Mucosa of descending colon (tissue), 3 donors: ENCODE results near the gene RGS21. TPM values are rescaled to one million over a fixed set of nuclear protein-coding genes. Genes with fewer than 3 reads are reported as not detected.

Experiments used
- ATAC-seq: fragments of 200-7000 bp; cut with Tn5 transposase; one replicate; pipeline ENCODE4 v1.9.1; 2020; ENCODE audit warnings: mild to moderate bottlenecking, moderate library complexity
- DNase-seq, 3 donors: peaks; one replicate each; pipeline ENCODE4 v3.0.0-alpha.2; 2020
- H3K36me3 ChIP-seq: fragments of 200-600 bp; one replicate; pipeline ENCODE4 v1.8.0; 2021; ENCODE audit warnings: low read depth, mild to moderate bottlenecking
- H3K4me1 ChIP-seq: fragments of 200-600 bp; one replicate; pipeline ENCODE4 v1.8.0; 2021; ENCODE audit warnings: low read depth, mild to moderate bottlenecking
- H3K4me3 ChIP-seq: fragments of 200-600 bp; one replicate; pipeline ENCODE4 v1.8.0; 2021; ENCODE audit warnings: mild to moderate bottlenecking
- H3K9me3 ChIP-seq: fragments of 200-600 bp; one replicate; pipeline ENCODE4 v1.8.0; 2021; ENCODE audit warnings: mild to moderate bottlenecking
- CTCF ChIP-seq: fragments of 200-600 bp; IDR thresholded peaks from one replicate; pipeline ENCODE4 v1.8.0; 2022; ENCODE audit warnings: antibody characterized with exemption, mild to moderate bottlenecking
- intact Hi-C, 2 donors: fragments of 100-400 bp; cut with DNase I in 1 of 2; cut with micrococcal nuclease in 1 of 2; formaldehyde crosslinking; loops; one replicate each; pipeline versions ENCODE4 v1.11.0 to v1.11.1; 2022; cut with DNase I, micrococcal nuclease
- total RNA-seq, 3 donors: library from RNA; stranded (reverse); fragmentation: NEBNext Ultra II Directional in 2 of 3; extraction: Animal tissue kit (Norgen Biotek cat#: 25700) in 2 of 3; gene quantifications; one replicate each; pipeline versions ENCODE4 v1.2.1 to v1.2.4, GENCODE V29; 2021 to 2023
- donor health status: DM: no; HTN: no; CAD: no; lungs with moderate emphysema.
- donor health status: DM: no; HTN: no; CAD: no.
- donor health status: DM: no; HTN: yes; CAD: no.

RGS21 gene
- total RNA-seq, 3 donors from 2014 or later: not detected

- H3K9me3 ChIP-seq: no peaks in the 10 kb centered on the region
- no peak for TF ChIP-seq CTCF
Observed at GRCh38 chr1:192395895-192396294, 79.1 kb downstream of the RGS21 start.

GRCh38 chr1:192399161-192399560 lies 82.4 kb downstream of the RGS21 start:
- peaks cover 8% of the 10 kb centered on the region for H3K4me1 ChIP-seq
- no peak for TF ChIP-seq CTCF
- ATAC-seq: peak; percentile 69
- H3K36me3 ChIP-seq: no peaks in the 10 kb centered on the region
- H3K9me3 ChIP-seq: no peaks in the 10 kb centered on the region
- intact Hi-C loops: no loop called here
- no peak overlapping the region for H3K4me3 ChIP-seq
- peak in 1 of 3 donors; percentile 31 for DNase-seq

More at GRCh38 chr1:192395895-192396294, 79.1 kb downstream of the RGS21 start:
- Histone ChIP-seq H3K4me3 (no peak overlapping the region), H3K4me1 (peaks cover 3% of the 10 kb centered on the region), H3K36me3 (no peaks in the 10 kb centered on the region)
- DNase-seq (no peak), ATAC-seq (no peak)
- intact Hi-C loops: no loop called here

- DNase-seq: no peak
- no peaks in the 10 kb centered on the region for H3K9me3 ChIP-seq
- intact Hi-C loops: no loop called here
- H3K4me3 ChIP-seq: no peak overlapping the region
- H3K4me1 ChIP-seq: peaks cover 8% of the 10 kb centered on the region
- ATAC-seq: no peak
- H3K36me3 ChIP-seq: no peaks in the 10 kb centered on the region
- TF ChIP-seq CTCF: no peak
Observed at GRCh38 chr1:192401825-192402224, 85.0 kb downstream of the RGS21 start.

DNA sequence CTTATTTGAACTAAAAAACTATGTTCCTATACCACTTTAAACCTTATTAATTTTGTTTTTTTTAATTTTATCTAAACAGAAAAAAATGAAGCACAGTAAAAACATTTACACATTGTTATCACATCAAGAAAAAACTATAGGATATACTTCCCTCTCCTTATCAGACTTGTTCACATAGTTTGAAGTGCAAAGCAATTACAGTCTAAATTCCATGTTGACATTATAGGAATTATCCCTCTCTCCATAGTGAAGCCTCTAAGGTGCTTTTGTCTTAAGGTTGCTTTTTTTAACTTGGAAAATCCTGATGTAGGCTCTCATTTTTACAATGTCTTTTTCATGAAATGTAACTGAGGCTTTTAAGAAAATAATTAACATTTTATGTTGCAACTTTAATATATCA lies 85.8 kb downstream of the RGS21 start:
- intact Hi-C loops: no loop called here
- ATAC-seq (peak; percentile 92), DNase-seq (no peak)
- Histone ChIP-seq H3K4me3 (no peak overlapping the region), H3K4me1 (peaks cover 8% of the 10 kb centered on the region), H3K9me3 (no peaks in the 10 kb centered on the region), H3K36me3 (no peaks in the 10 kb centered on the region)
- TF ChIP-seq CTCF: no peak

DNA sequence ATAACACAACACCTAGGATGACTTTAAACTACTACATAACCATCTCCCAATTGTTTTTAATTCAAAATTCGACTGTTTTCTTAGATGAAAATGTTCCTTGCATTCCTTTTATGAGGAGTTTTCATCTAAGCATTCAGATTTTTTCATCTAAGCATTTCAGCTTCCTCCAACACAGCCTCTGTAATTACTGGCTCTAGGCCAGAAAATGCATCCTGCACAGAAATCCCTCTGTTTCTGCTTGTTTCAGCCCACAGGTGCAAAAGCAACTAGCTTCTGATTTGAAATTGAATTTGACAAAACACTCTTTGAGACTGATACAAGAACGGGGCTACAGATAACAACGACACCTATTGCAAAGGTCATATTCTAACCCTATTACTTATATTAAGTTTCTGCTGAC lies 90.4 kb downstream of the RGS21 start:
- Histone ChIP-seq H3K4me3 (no peak overlapping the region), H3K36me3 (no peaks in the 10 kb centered on the region), H3K4me1 (peaks cover 4% of the 10 kb centered on the region), H3K9me3 (no peaks in the 10 kb centered on the region)
- intact Hi-C loops: no loop called here
- no peak for ATAC-seq
- TF ChIP-seq CTCF: no peak
- no peak for DNase-seq

Other genes starting within 250 kb of the RGS21 start
- 1 to 10 TPM in 2 of 3 donors, under 1 TPM in 1; 0.75 to 2.2 (median 1.7) TPM for gene RGS18, start 158.5 kb upstream of the RGS21 start, total RNA-seq